ENCODE data around the gene EYA2. TPM values are rescaled to one million over a fixed set of nuclear protein-coding genes. Genes with fewer than 3 reads are reported as not detected.

The EYA2 gene
- total RNA-seq, 2 experiments from 2014 or later = not detected

- ATAC-seq = no peak
- no peak for DNase-seq
- Mint-ChIP-seq H3K27me3 (peaks cover 14% of the 10 kb centered on the region), H3K9me3 (ENCODE audit: low read depth) (no peaks in the 10 kb centered on the region), H3K4me3 (no peak overlapping the region), H3K27ac (no peak overlapping the region), H3K4me1 (no peaks in the 10 kb centered on the region), H3K36me3 (ENCODE audit: low read depth) (no peaks in the 10 kb centered on the region)
- POLR2A ChIA-PET = no interaction called here
- CTCF ChIA-PET = no interaction called here
- intact Hi-C loops (cut with DNase I, micrococcal nuclease) = no loop called here
These were observed 68.5 kb downstream of the EYA2 start for GRCh38 chr20:46963196-46963529.

- Mint-ChIP-seq H3K9me3 (ENCODE audit: low read depth) (no peaks in the 10 kb centered on the region), H3K27ac (no peak overlapping the region), H3K4me1 (no peaks in the 10 kb centered on the region), H3K27me3 (peaks cover 17% of the 10 kb centered on the region), H3K36me3 (ENCODE audit: low read depth) (no peaks in the 10 kb centered on the region), H3K4me3 (no peak overlapping the region)
- DNase-seq (no peak), ATAC-seq (no peak)
- CTCF ChIA-PET = no interaction called here
- POLR2A ChIA-PET = no interaction called here
- intact Hi-C loops (cut with DNase I, micrococcal nuclease) = no loop called here
These were observed 69.3 kb downstream of the EYA2 start for GRCh38 chr20:46963758-46964617.

GRCh38 chr20:46964618-46965455 lies 70.2 kb downstream of the EYA2 start:
- DNase-seq (no peak), ATAC-seq (no peak)
- CTCF ChIA-PET = no interaction called here
- POLR2A ChIA-PET = no interaction called here
- no peaks in the 10 kb centered on the region for H3K9me3 Mint-ChIP-seq (ENCODE audit: low read depth)
- H3K27me3 Mint-ChIP-seq = peaks cover 14% of the 10 kb centered on the region
- H3K4me1 Mint-ChIP-seq = no peaks in the 10 kb centered on the region
- H3K4me3 Mint-ChIP-seq = no peak overlapping the region
- no peaks in the 10 kb centered on the region for H3K36me3 Mint-ChIP-seq (ENCODE audit: low read depth)
- intact Hi-C loops (cut with DNase I, micrococcal nuclease) = no loop called here
- no peak overlapping the region for H3K27ac Mint-ChIP-seq

GRCh38 chr20:46965477-46965876 lies 70.8 kb downstream of the EYA2 start:
- intact Hi-C loops (cut with DNase I, micrococcal nuclease) = no loop called here
- POLR2A ChIA-PET = no interaction called here
- Mint-ChIP-seq H3K9me3 (ENCODE audit: low read depth) (no peaks in the 10 kb centered on the region), H3K36me3 (ENCODE audit: low read depth) (no peaks in the 10 kb centered on the region), H3K4me3 (no peak overlapping the region), H3K27ac (no peak overlapping the region), H3K27me3 (peaks cover 14% of the 10 kb centered on the region), H3K4me1 (no peaks in the 10 kb centered on the region)
- CTCF ChIA-PET = no interaction called here
- no peak for DNase-seq
- no peak for ATAC-seq

GRCh38 chr20:46967646-46968045 lies 73.0 kb downstream of the EYA2 start:
- H3K4me1 Mint-ChIP-seq = peaks cover 2% of the 10 kb centered on the region
- DNase-seq (no peak), ATAC-seq (no peak)
- H3K27me3 Mint-ChIP-seq = peaks cover 23% of the 10 kb centered on the region
- no peak overlapping the region for H3K4me3 Mint-ChIP-seq
- intact Hi-C loops (cut with DNase I, micrococcal nuclease) = no loop called here
- H3K9me3 Mint-ChIP-seq (ENCODE audit: low read depth) = no peaks in the 10 kb centered on the region
- no peak overlapping the region for H3K27ac Mint-ChIP-seq
- CTCF ChIA-PET = no interaction called here
- no peaks in the 10 kb centered on the region for H3K36me3 Mint-ChIP-seq (ENCODE audit: low read depth)
- POLR2A ChIA-PET = interaction anchor here (0.5 kb wide), 1 partner anchor 1157 kb away, joined by 3 read pairs; no protein-coding TSS in a partner anchor

GRCh38 chr20:46970937-46971630 lies 76.4 kb downstream of the EYA2 start:
- ChIA-PET POLR2A (no interaction called here), CTCF (no interaction called here)
- intact Hi-C loops (cut with DNase I, micrococcal nuclease) = loop anchor here in 1 of 2 experiments (1.0 kb wide), 1 partner anchor 23 kb away; no protein-coding TSS in a partner anchor
- Mint-ChIP-seq H3K4me3 (no peak overlapping the region), H3K36me3 (ENCODE audit: low read depth) (no peaks in the 10 kb centered on the region), H3K27ac (no peak overlapping the region), H3K4me1 (peaks cover 2% of the 10 kb centered on the region), H3K27me3 (peaks cover 23% of the 10 kb centered on the region), H3K9me3 (ENCODE audit: low read depth) (no peaks in the 10 kb centered on the region)
- peak; percentile 75 for ATAC-seq
- DNase-seq = peak; percentile 16

GRCh38 chr20:46973766-46974165 lies 79.1 kb downstream of the EYA2 start:
- ATAC-seq = no peak
- H3K4me3 Mint-ChIP-seq = no peak overlapping the region
- ChIA-PET CTCF (no interaction called here), POLR2A (no interaction called here)
- no peak for DNase-seq
- peaks cover 2% of the 10 kb centered on the region for H3K4me1 Mint-ChIP-seq
- H3K36me3 Mint-ChIP-seq (ENCODE audit: low read depth) = no peaks in the 10 kb centered on the region
- intact Hi-C loops (cut with DNase I, micrococcal nuclease) = no loop called here
- peaks cover 29% of the 10 kb centered on the region for H3K27me3 Mint-ChIP-seq
- H3K27ac Mint-ChIP-seq = no peak overlapping the region
- H3K9me3 Mint-ChIP-seq (ENCODE audit: low read depth) = no peaks in the 10 kb centered on the region

- no peaks in the 10 kb centered on the region for H3K36me3 Mint-ChIP-seq (ENCODE audit: low read depth)
- ATAC-seq = no peak
- H3K27ac Mint-ChIP-seq = no peak overlapping the region
- H3K4me1 Mint-ChIP-seq = peaks cover 7% of the 10 kb centered on the region
- H3K4me3 Mint-ChIP-seq = no peak overlapping the region
- intact Hi-C loops (cut with DNase I, micrococcal nuclease) = no loop called here
- no peaks in the 10 kb centered on the region for H3K9me3 Mint-ChIP-seq (ENCODE audit: low read depth)
- ChIA-PET POLR2A (no interaction called here), CTCF (no interaction called here)
- no peak for DNase-seq
- peaks cover 33% of the 10 kb centered on the region for H3K27me3 Mint-ChIP-seq
These were observed 80.2 kb downstream of the EYA2 start for GRCh38 chr20:46974669-46975434.

GRCh38 chr20:46975976-46976375 lies 81.3 kb downstream of the EYA2 start:
- H3K27me3 Mint-ChIP-seq = peaks cover 33% of the 10 kb centered on the region
- CTCF ChIA-PET = no interaction called here
- POLR2A ChIA-PET = no interaction called here
- H3K4me1 Mint-ChIP-seq = peaks cover 7% of the 10 kb centered on the region
- intact Hi-C loops (cut with DNase I, micrococcal nuclease) = no loop called here
- no peaks in the 10 kb centered on the region for H3K9me3 Mint-ChIP-seq (ENCODE audit: low read depth)
- no peak overlapping the region for H3K27ac Mint-ChIP-seq
- H3K4me3 Mint-ChIP-seq = no peak overlapping the region
- no peaks in the 10 kb centered on the region for H3K36me3 Mint-ChIP-seq (ENCODE audit: low read depth)
- no peak for DNase-seq
- ATAC-seq = no peak

- Mint-ChIP-seq H3K4me3 (no peak overlapping the region), H3K36me3 (ENCODE audit: low read depth) (no peaks in the 10 kb centered on the region), H3K9me3 (ENCODE audit: low read depth) (peaks cover under 1% of the 10 kb centered on the region), H3K27ac (no peak overlapping the region), H3K27me3 (peaks cover 30% of the 10 kb centered on the region), H3K4me1 (peaks cover 7% of the 10 kb centered on the region)
- no peak for DNase-seq
- ATAC-seq = no peak
- intact Hi-C loops (cut with DNase I, micrococcal nuclease) = no loop called here
- POLR2A ChIA-PET = no interaction called here
- CTCF ChIA-PET = no interaction called here
These were observed 82.6 kb downstream of the EYA2 start for GRCh38 chr20:46977204-46977603.

GRCh38 chr20:46977909-46978588 lies 83.4 kb downstream of the EYA2 start:
- no peak overlapping the region for H3K27ac Mint-ChIP-seq
- H3K9me3 Mint-ChIP-seq (ENCODE audit: low read depth) = peaks cover 5% of the 10 kb centered on the region
- ChIA-PET CTCF (interaction anchor here (0.7 kb wide), 1 partner anchor 1235 kb away, joined by 3 read pairs; no protein-coding TSS in a partner anchor), POLR2A (no interaction called here)
- DNase-seq (no peak), ATAC-seq (no peak)
- intact Hi-C loops (cut with DNase I, micrococcal nuclease) = no loop called here
- no peaks in the 10 kb centered on the region for H3K36me3 Mint-ChIP-seq (ENCODE audit: low read depth)
- peaks cover 33% of the 10 kb centered on the region for H3K27me3 Mint-ChIP-seq
- peaks cover 7% of the 10 kb centered on the region for H3K4me1 Mint-ChIP-seq
- no peak overlapping the region for H3K4me3 Mint-ChIP-seq

All from activated CD4-positive, alpha-beta T cell treated with anti-CD3 and anti-CD28 coated beads for 36 hours (primary cell).